Vagina (tissue), 2 donors: ENCODE measurements around the gene CAVIN1. TPM values are rescaled to one million over a fixed set of nuclear protein-coding genes. Genes with fewer than 3 reads are reported as not detected.

ENCODE experiments used
- DNase-seq, 2 donors: peaks; one replicate each; pipeline ENCODE4 v3.0.0-alpha.2; 2017; ENCODE audit errors: extremely low spot score in 2 of 2
- H3K27ac ChIP-seq: fragments of 200-600 bp; sonication (generic); one replicate; pipeline ENCODE4 v1.5.1; 2019
- H3K27me3 ChIP-seq: fragments of 200-600 bp; sonication (generic); one replicate; pipeline ENCODE4 v1.5.1; 2019
- H3K36me3 ChIP-seq, 2 donors: fragments of 200-600 bp; sonication (generic); one replicate each; pipeline ENCODE4 v1.5.1; 2017 to 2019
- H3K4me1 ChIP-seq: fragments of 200-600 bp; sonication (generic); one replicate; pipeline ENCODE4 v1.5.1; 2019
- H3K4me3 ChIP-seq, 2 donors: fragments of 200-600 bp; sonication (generic); 1 replicate in 1 of 2; 2 replicates in 1 of 2; pipeline ENCODE4 v1.5.1; 2016 to 2019
- H3K9me3 ChIP-seq: fragments of 200-600 bp; sonication (generic); one replicate; pipeline ENCODE4 v1.5.1; 2019
- CTCF ChIP-seq, 3 experiments: fragments of 450-650 bp in 2 of 3; fragments of 200-600 bp in 1 of 3; sonication (generic) in 1 of 3; IDR thresholded peaks; one replicate each; pipeline ENCODE4 v1.5.1; 2017 to 2019; ENCODE audit warnings: antibody characterized with exemption in 3 of 3, mild to moderate bottlenecking in 2 of 3, moderate library complexity in 2 of 3
- POLR2A ChIP-seq, 2 donors: fragments of 450-650 bp; IDR thresholded peaks; one replicate each; pipeline ENCODE4 v1.6.1; 2017; ENCODE audit warnings: antibody characterized with exemption in 2 of 2, mild to moderate bottlenecking in 2 of 2, moderate library complexity in 2 of 2
- POLR2AphosphoS5 ChIP-seq, 2 donors: sonication (generic); formaldehyde crosslinking; IDR thresholded peaks; one replicate each; pipeline ENCODE4 v1.9.0; 2017; ENCODE audit warnings: antibody characterized with exemption in 2 of 2, mild to moderate bottlenecking in 2 of 2, low read depth in 1 of 2; ENCODE audit not compliant: insufficient read depth in 1 of 2
- intact Hi-C: fragments of 100-400 bp; cut with DNase I; formaldehyde crosslinking; loops from one replicate; pipeline ENCODE4 v1.15.1; 2023
- total RNA-seq: library from RNA; depleted of rRNA; stranded (reverse); fragments of >200 nt; gene quantifications from one replicate; pipeline ENCODE4 v1.2.3, GENCODE V29; 2016

Gene CAVIN1
- total RNA-seq, 1 donor from 2014 or later = 268 TPM

- intact Hi-C loops = loop anchor here (2.0 to 5.0 kb wide), 2 partner anchors 37 to 57 kb away; partner anchors contain the start of gene CAVIN1
Observed at GRCh38 chr17:42459801-42460281, 36.8 kb upstream of the CAVIN1 start.

GRCh38 chr17:42459256-42459800 lies 36.3 kb upstream of the CAVIN1 start:
- Histone ChIP-seq H3K27ac (peak overlapping the region; percentile 97), H3K27me3 (no peaks in the 10 kb centered on the region), H3K4me1 (peaks cover 41% of the 10 kb centered on the region), H3K36me3 (peaks cover 0 to 17% of the 10 kb centered on the region in 2 donors), H3K9me3 (no peaks in the 10 kb centered on the region), H3K4me3 (peak overlapping the region; percentile 58 to 77)
- no peak for DNase-seq
- TF ChIP-seq POLR2A (IDR thresholded peaks at IDR 0.05) (no peak), POLR2AphosphoS5 (IDR thresholded peaks at IDR 0.05; ENCODE audit: insufficient read depth in 1 of 2, low read depth in 1 of 2) (no peak), CTCF (IDR thresholded peaks at IDR 0.05) (no peak)
- intact Hi-C loops = loop anchor here (2.0 to 5.0 kb wide), 2 partner anchors 37 to 58 kb away; partner anchors contain the start of gene CAVIN1

More at GRCh38 chr17:42459801-42460281, 36.8 kb upstream of the CAVIN1 start:
- H3K27ac ChIP-seq = peak overlapping the region; percentile 97
- peaks cover 0 to 17% of the 10 kb centered on the region in 2 donors for H3K36me3 ChIP-seq
- TF ChIP-seq CTCF (IDR thresholded peaks at IDR 0.05) (no peak), POLR2AphosphoS5 (IDR thresholded peaks at IDR 0.05; ENCODE audit: insufficient read depth in 1 of 2, low read depth in 1 of 2) (peak in 1 of 2 donors; percentile 16)
- no peaks in the 10 kb centered on the region for H3K27me3 ChIP-seq
- DNase-seq = no peak
- H3K9me3 ChIP-seq = no peaks in the 10 kb centered on the region
- peaks cover 41% of the 10 kb centered on the region for H3K4me1 ChIP-seq
- peak overlapping the region; percentile 58 to 77 for H3K4me3 ChIP-seq

DNA sequence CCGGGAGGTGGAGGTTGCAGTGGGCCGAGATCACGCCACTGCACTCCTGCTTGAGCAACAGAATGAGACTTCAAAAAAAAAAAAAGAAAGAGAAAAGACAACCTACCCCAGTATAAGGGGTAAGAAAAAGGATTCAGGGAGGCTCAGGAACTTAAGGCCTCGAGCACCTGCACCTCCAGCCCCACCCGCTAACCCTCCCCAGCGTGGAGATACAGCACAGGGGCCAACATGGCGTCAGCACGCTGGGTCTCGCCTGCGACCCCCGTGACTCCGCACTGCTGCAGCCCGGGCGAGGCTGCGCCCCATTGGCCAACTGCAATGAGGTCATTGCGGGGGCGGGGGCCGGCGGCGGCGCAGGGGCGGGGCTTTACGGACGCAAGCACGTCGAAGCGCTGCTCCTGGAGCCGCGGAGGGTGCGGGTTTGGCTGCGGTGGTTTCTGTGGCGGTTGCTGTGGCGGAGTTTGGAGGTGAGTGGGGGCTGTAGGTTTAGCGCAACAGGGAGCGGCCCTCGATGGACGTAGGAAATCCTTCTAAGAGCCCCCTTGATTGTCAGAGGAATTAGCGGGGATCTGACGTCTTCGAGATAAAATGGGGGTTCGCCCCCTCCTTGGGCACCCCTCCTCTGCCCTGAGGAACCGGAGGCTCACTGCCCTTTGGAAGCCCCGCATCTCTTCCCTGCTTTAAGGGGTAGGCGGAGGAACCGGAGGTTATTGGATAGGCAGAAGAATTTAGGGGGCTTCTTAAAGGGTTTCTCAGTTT lies 35.6 kb upstream of the CAVIN1 start, which contains the start of gene ATP6V0A1:
Gene ATP6V0A1 (plus strand): TSS at position 382 of the 759 bp plus-strand sequence. CDS start 2,017 bp downstream, outside the sequence.
- no peaks in the 10 kb centered on the region for H3K9me3 ChIP-seq
- peaks cover 41% of the 10 kb centered on the region for H3K4me1 ChIP-seq
- intact Hi-C loops = loop anchor here (2.0 to 5.0 kb wide), 2 partner anchors 36 to 59 kb away; partner anchors contain the start of gene CAVIN1
- H3K27me3 ChIP-seq = no peaks in the 10 kb centered on the region
- H3K4me3 ChIP-seq = peak within 1 kb of the TSS; percentile 58 to 77
- peaks cover 0 to 17% of the 10 kb centered on the region in 2 donors for H3K36me3 ChIP-seq
- H3K27ac ChIP-seq = peak within 1 kb of the TSS; percentile 97
- peak in 1 of 2 donors; percentile 94 for DNase-seq
- TF ChIP-seq POLR2A (IDR thresholded peaks at IDR 0.05) (peak in 1 of 2 donors; percentile 64), POLR2AphosphoS5 (IDR thresholded peaks at IDR 0.05; ENCODE audit: insufficient read depth in 1 of 2, low read depth in 1 of 2) (peak; percentile 82 to 96), CTCF (IDR thresholded peaks at IDR 0.05) (no peak)

- Histone ChIP-seq H3K4me1 (peaks cover 41% of the 10 kb centered on the region), H3K9me3 (no peaks in the 10 kb centered on the region), H3K4me3 (no peak overlapping the region), H3K27me3 (no peaks in the 10 kb centered on the region), H3K36me3 (peaks cover 0 to 8% of the 10 kb centered on the region in 2 donors), H3K27ac (peak overlapping the region; percentile 97)
- intact Hi-C loops = loop anchor here (5.0 kb wide), 1 partner anchor 60 kb away; no protein-coding TSS in a partner anchor
- TF ChIP-seq CTCF (IDR thresholded peaks at IDR 0.05) = no peak
- no peak for TF ChIP-seq POLR2A (IDR thresholded peaks at IDR 0.05)
- no peak for TF ChIP-seq POLR2AphosphoS5 (IDR thresholded peaks at IDR 0.05; ENCODE audit: insufficient read depth in 1 of 2, low read depth in 1 of 2)
- DNase-seq = no peak
Observed at GRCh38 chr17:42457107-42457792, 34.2 kb upstream of the CAVIN1 start.
